Body of pancreas (tissue), 4 donors: Measurements from ENCODE around the gene SYTL5.

Source experiments
- CTCF ChIP-seq, 7 experiments: fragments of 450-650 bp in 4 of 7; fragments of 200-600 bp in 3 of 7; sonication (generic) in 3 of 7; IDR thresholded peaks; one replicate each; pipeline ENCODE4 v1.5.1; 2016 to 2019; ENCODE audit warnings: antibody characterized with exemption in 7 of 7
- POLR2A ChIP-seq, 3 donors: fragments of 450-650 bp; IDR thresholded peaks; one replicate each; pipeline ENCODE4 v1.6.1; 2016; ENCODE audit warnings: antibody characterized with exemption in 3 of 3, mild to moderate bottlenecking in 2 of 3

GRCh38 chrX:37989304-37989703, 17.0 kb upstream of the SYTL5 start:
- TF ChIP-seq CTCF (IDR thresholded peaks at IDR 0.05) (no peak), POLR2A (IDR thresholded peaks at IDR 0.05) (no peak)
